ENCODE data around the gene CRYBG3. TPM values are rescaled to one million over a fixed set of nuclear protein-coding genes. Genes with fewer than 3 reads are reported as not detected.

The CRYBG3 gene
- total RNA-seq, 1 experiment from 2014 or later, result 17.2 TPM

DNA sequence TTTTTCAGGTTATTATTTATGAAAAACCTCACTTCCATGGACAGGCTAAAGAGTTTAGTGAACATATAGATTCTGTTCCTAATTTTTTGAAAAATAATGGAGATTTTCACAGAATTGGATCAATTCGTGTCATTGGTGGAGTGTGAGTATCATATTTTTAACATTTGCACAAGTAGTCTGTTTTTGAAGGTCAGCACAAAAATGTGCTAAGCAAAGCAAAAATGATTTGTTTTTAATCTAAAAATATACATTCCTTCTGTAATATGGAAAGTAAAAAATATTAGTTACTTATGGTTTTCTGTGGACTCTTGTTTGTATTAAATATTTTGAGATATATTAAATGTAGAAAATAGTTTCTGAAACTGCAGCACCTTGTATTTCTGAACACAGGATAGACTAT lies 71.0 kb downstream of the CRYBG3 start:
- Histone ChIP-seq H3K9me2 (ENCODE audit: insufficient read depth) (no peaks in the 10 kb centered on the region), H3K9me3 (ENCODE audit: insufficient read depth, low read depth) (no peaks in the 10 kb centered on the region), H3K4me3 (no peak overlapping the region), H4K20me1 (ENCODE audit: insufficient read depth) (no peaks in the 10 kb centered on the region), H3K36me3 (ENCODE audit: low read depth) (0 out of 2 replicates have a peak, but pooled peaks cover 4% of the 10 kb centered on the region), H3K4me2 (no peak overlapping the region), H3K27ac (no peak overlapping the region), H3F3A (ENCODE audit: insufficient read depth, low read depth) (no peaks in the 10 kb centered on the region), H3K27me3 (ENCODE audit: insufficient read depth, low read depth) (no peaks in the 10 kb centered on the region), H3K4me1 (replicated peaks; ENCODE audit: insufficient read depth) (no peaks in the 10 kb centered on the region), H2AFZ (no peak overlapping the region), H3K79me2 (ENCODE audit: low read depth) (no peaks in the 10 kb centered on the region)
- POLR2A ChIA-PET (ENCODE audit: unreplicated experiment), result no interaction called here
- no TSS peak for BruUV-seq (replicated peaks)
- DNase-seq, result no peak
- CTCF ChIA-PET, result no interaction called here
- intact Hi-C loops (cut with micrococcal nuclease; ENCODE audit: unreplicated experiment), result no loop called here
- TF ChIP-seq, protein P1, sequence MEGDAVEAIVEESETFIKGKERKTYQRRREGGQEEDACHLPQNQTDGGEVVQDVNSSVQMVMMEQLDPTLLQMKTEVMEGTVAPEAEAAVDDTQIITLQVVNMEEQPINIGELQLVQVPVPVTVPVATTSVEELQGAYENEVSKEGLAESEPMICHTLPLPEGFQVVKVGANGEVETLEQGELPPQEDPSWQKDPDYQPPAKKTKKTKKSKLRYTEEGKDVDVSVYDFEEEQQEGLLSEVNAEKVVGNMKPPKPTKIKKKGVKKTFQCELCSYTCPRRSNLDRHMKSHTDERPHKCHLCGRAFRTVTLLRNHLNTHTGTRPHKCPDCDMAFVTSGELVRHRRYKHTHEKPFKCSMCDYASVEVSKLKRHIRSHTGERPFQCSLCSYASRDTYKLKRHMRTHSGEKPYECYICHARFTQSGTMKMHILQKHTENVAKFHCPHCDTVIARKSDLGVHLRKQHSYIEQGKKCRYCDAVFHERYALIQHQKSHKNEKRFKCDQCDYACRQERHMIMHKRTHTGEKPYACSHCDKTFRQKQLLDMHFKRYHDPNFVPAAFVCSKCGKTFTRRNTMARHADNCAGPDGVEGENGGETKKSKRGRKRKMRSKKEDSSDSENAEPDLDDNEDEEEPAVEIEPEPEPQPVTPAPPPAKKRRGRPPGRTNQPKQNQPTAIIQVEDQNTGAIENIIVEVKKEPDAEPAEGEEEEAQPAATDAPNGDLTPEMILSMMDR (conservative IDR thresholded peaks at IDR 0.05), result no peak
- no peak for TF ChIP-seq EZH2 (IDR thresholded peaks at IDR 0.05; ENCODE audit: low read depth)

DNA sequence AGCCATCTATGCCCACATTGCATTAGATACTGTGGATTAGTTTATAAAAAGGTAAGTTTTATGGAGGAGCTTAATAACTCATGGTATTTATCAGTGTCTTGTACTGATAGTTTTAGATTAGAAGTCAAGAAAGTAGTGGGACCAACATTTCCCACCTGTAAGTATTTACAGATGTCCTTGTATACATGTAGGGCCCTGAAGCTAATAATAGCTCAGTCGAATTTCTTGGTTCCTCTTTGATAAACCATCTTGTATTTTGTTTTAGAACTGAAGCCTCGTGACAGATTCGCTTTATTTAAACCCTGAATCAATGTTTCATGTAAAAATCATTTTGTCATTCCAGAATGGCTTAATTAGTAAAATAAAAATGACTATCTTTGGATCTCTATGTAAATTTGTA lies 73.4 kb downstream of the CRYBG3 start:
- intact Hi-C loops (cut with micrococcal nuclease; ENCODE audit: unreplicated experiment), result no loop called here
- Histone ChIP-seq H3K4me2 (no peak overlapping the region), H4K20me1 (ENCODE audit: insufficient read depth) (no peaks in the 10 kb centered on the region), H3K27me3 (ENCODE audit: insufficient read depth, low read depth) (no peaks in the 10 kb centered on the region), H3K79me2 (ENCODE audit: low read depth) (no peaks in the 10 kb centered on the region), H3K36me3 (ENCODE audit: low read depth) (no peaks in the 10 kb centered on the region), H3K4me1 (replicated peaks; ENCODE audit: insufficient read depth) (no peaks in the 10 kb centered on the region), H3K9me3 (ENCODE audit: insufficient read depth, low read depth) (no peaks in the 10 kb centered on the region), H3K9me2 (ENCODE audit: insufficient read depth) (no peaks in the 10 kb centered on the region), H3K27ac (no peak overlapping the region), H2AFZ (no peak overlapping the region), H3K4me3 (no peak overlapping the region), H3F3A (ENCODE audit: insufficient read depth, low read depth) (no peaks in the 10 kb centered on the region)
- DNase-seq, result no peak
- CTCF ChIA-PET, result no interaction called here
- POLR2A ChIA-PET (ENCODE audit: unreplicated experiment), result interaction anchor here (0.6 kb wide), 1 partner anchor 1382 kb away, joined by 3 read pairs; no protein-coding TSS in a partner anchor
- no peak for TF ChIP-seq EZH2 (IDR thresholded peaks at IDR 0.05; ENCODE audit: low read depth)
- TF ChIP-seq, protein P1 (conservative IDR thresholded peaks at IDR 0.05), result no peak
- no TSS peak for BruUV-seq (replicated peaks)

DNA sequence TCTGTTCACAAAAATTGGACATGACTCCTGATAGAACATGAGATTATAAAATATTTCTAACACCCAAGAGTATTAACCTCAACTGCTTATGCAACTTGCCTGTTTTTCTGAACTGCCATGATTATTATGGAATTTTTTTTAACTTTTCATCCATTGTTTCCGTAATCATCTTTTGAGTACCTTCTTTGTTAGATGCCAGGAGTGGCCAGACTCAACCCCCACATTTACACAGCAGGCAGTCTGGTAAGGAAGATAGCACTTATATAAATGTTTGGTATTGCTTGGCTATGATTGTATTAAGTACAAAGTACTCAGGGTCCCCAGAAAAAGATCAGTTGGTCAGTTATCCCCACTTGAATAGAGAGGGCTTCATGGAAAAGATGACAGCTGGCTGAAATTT lies 74.3 kb downstream of the CRYBG3 start:
- intact Hi-C loops (cut with micrococcal nuclease; ENCODE audit: unreplicated experiment), result no loop called here
- H3K9me2 ChIP-seq (ENCODE audit: insufficient read depth), result no peaks in the 10 kb centered on the region
- no peak overlapping the region for H3K4me2 ChIP-seq
- H3K9me3 ChIP-seq (ENCODE audit: insufficient read depth, low read depth), result no peaks in the 10 kb centered on the region
- CTCF ChIA-PET, result no interaction called here
- no TSS peak for BruUV-seq (replicated peaks)
- TF ChIP-seq EZH2 (IDR thresholded peaks at IDR 0.05; ENCODE audit: low read depth), result no peak
- TF ChIP-seq, protein P1 (conservative IDR thresholded peaks at IDR 0.05), result no peak
- no peaks in the 10 kb centered on the region for H4K20me1 ChIP-seq (ENCODE audit: insufficient read depth)
- no peak overlapping the region for H3K27ac ChIP-seq
- H2AFZ ChIP-seq, result no peak overlapping the region
- 0 out of 2 replicates have a peak, but pooled peaks cover under 1% of the 10 kb centered on the region for H3K4me1 ChIP-seq (replicated peaks; ENCODE audit: insufficient read depth)
- H3F3A ChIP-seq (ENCODE audit: insufficient read depth, low read depth), result no peaks in the 10 kb centered on the region
- no peak overlapping the region for H3K4me3 ChIP-seq
- DNase-seq, result no peak
- no peaks in the 10 kb centered on the region for H3K79me2 ChIP-seq (ENCODE audit: low read depth)
- no peaks in the 10 kb centered on the region for H3K27me3 ChIP-seq (ENCODE audit: insufficient read depth, low read depth)
- H3K36me3 ChIP-seq (ENCODE audit: low read depth), result no peaks in the 10 kb centered on the region
- POLR2A ChIA-PET (ENCODE audit: unreplicated experiment), result interaction anchor here (0.6 kb wide), 1 partner anchor 1381 kb away, joined by 3 read pairs; no protein-coding TSS in a partner anchor
